K562 (cell line): ENCODE data around the gene TBX10. TPM values are rescaled to one million over a fixed set of nuclear protein-coding genes. Genes with fewer than 3 reads are reported as not detected.

Experiments used
- ATAC-seq: fragments of 200-7000 bp; cut with Tn5 transposase; 3 replicates; pipeline ENCODE4 v1.9.1; 2020; ENCODE audit warnings: moderate library complexity
- BruUV-seq: library from RNA; stranded (reverse); fragments of 400-500 nt; replicated peaks from 2 replicates; lab custom pipeline; 2021; lab: Mats Ljungman, UMichigan
- CTCF ChIA-PET: fragments of 300-600 bp; formaldehyde crosslinking; extraction: SDS; loops from one replicate; lab custom pipeline; 2021; ENCODE audit warnings: low intra/inter-chr PET ratio; lab: Yijun Ruan, JAX
- POLR2A ChIA-PET: fragments of 300-600, 350-650 bp; sonication (Branson Sonifier 250); formaldehyde crosslinking; extraction: SDS; loops from one replicate; lab custom pipeline; 2021; ENCODE audit warnings: antibody characterized with exemption, inconsistent platforms; lab: Yijun Ruan, JAX
- DNase-seq, 4 experiments: peaks; one replicate each; pipeline versions ENCODE4 v3.0.0 to v3.0.0-alpha.2; 2011 to 2018; ENCODE audit warnings: low spot score in 3 of 4, mixed read lengths in 3 of 4; ENCODE audit errors: extremely low read depth in 1 of 4
- FAIRE-seq: peaks from 2 replicates; lab custom pipeline; 2011; peaks lifted over from hg19 to GRCh38; lab: Jason Lieb, UNC
- H2AFZ ChIP-seq: 2 replicates; pipeline ENCODE4 v1.6.0; 2011; ENCODE audit warnings: low read depth, low read length, control low read depth, inconsistent platforms
- H3K27ac ChIP-seq: fragments of 200-600 bp; 3 replicates; pipeline ENCODE4 v1.8.0; 2011; ENCODE audit warnings: low read depth, mild to moderate bottlenecking, control low read depth, inconsistent platforms, low read length, moderate library complexity, mixed read lengths; ENCODE audit errors: extremely low read depth
- H3K27me3 ChIP-seq, 2 experiments: fragments of 300-600 bp in 1 of 2; 2 replicates in 1 of 2; 3 replicates in 1 of 2; pipeline versions ENCODE4 v1.6.0 to v1.8.0; 2011; ENCODE audit warnings: inconsistent platforms in 2 of 2, low read length in 2 of 2, mild to moderate bottlenecking in 1 of 2, mixed read lengths in 1 of 2, moderate library complexity in 1 of 2; ENCODE audit not compliant: control insufficient read depth in 2 of 2, insufficient read depth in 2 of 2
- H3K36me3 ChIP-seq: fragments of 300-600 bp; 3 replicates; pipeline ENCODE4 v1.8.0; 2011; ENCODE audit warnings: mild to moderate bottlenecking, low read length, inconsistent platforms; ENCODE audit not compliant: control insufficient read depth, insufficient read depth
- H3K4me1 ChIP-seq, 2 experiments: fragments of 200-600 bp in 1 of 2; replicated peaks in 1 of 2; 2 replicates in 1 of 2; 3 replicates in 1 of 2; pipeline versions ENCODE4 v1.5.1 to v1.8.0; 2011; ENCODE audit warnings: inconsistent platforms in 2 of 2, low read length in 2 of 2, mild to moderate bottlenecking in 1 of 2, mixed read lengths in 1 of 2, moderate library complexity in 1 of 2; ENCODE audit not compliant: control insufficient read depth in 2 of 2, insufficient read depth in 2 of 2
- H3K4me2 ChIP-seq: 2 replicates; pipeline ENCODE4 v1.6.1; 2011; ENCODE audit warnings: low read length, control low read depth, inconsistent platforms, mixed read lengths; ENCODE audit not compliant: insufficient read depth
- H3K4me3 ChIP-seq: fragments of 200-600 bp; sonication (generic), shearing (Covaris generic); 2 replicates; pipeline ENCODE4 v1.5.1; 2016; ENCODE audit warnings: control low read depth, inconsistent platforms
- H3K79me2 ChIP-seq: fragments of 200-600 bp; 3 replicates; pipeline ENCODE4 v1.8.0; 2011; ENCODE audit warnings: low read length, inconsistent platforms; ENCODE audit not compliant: control insufficient read depth, insufficient read depth
- H3K9ac ChIP-seq, 2 experiments: 2 replicates each; pipeline versions ENCODE4 v1.6.0 to v1.6.1; 2011; ENCODE audit warnings: low read depth in 2 of 2, low read length in 2 of 2, control low read depth in 1 of 2, inconsistent platforms in 1 of 2, mild to moderate bottlenecking in 1 of 2, mixed read lengths in 1 of 2; ENCODE audit not compliant: insufficient read depth in 1 of 2
- H3K9me1 ChIP-seq: one replicate; pipeline ENCODE4 v1.6.0; 2011; ENCODE audit warnings: inconsistent platforms, mild to moderate bottlenecking, low read length, moderate library complexity; ENCODE audit not compliant: control insufficient read depth, insufficient read depth
- H3K9me3 ChIP-seq: replicated peaks from 2 replicates; pipeline ENCODE4 v1.5.1; 2011; ENCODE audit warnings: low read depth, low read length, inconsistent platforms; ENCODE audit not compliant: control insufficient read depth, insufficient read depth
- H4K20me1 ChIP-seq: replicated peaks from 2 replicates; pipeline ENCODE4 v1.6.1; 2011; ENCODE audit warnings: low read length, inconsistent platforms, mixed read lengths; ENCODE audit not compliant: control insufficient read depth, insufficient read depth
- CBFA2T2 ChIP-seq: fragments of 450-650 bp; conservative IDR thresholded peaks from 2 replicates; pipeline ENCODE4 v1.6.1; 2017; ENCODE audit warnings: mild to moderate bottlenecking
- CBFA2T3 ChIP-seq: fragments of 450-650 bp; IDR thresholded peaks from 2 replicates; pipeline ENCODE4 v1.6.1; 2017
- NCOA4 ChIP-seq: fragments of 450-650 bp; IDR thresholded peaks from 2 replicates; pipeline ENCODE4 v1.6.1; 2018; ENCODE audit warnings: mild to moderate bottlenecking; ENCODE audit not compliant: partially characterized antibody
- PBX2 ChIP-seq, 2 experiments: IDR thresholded peaks in 1 of 2; conservative IDR thresholded peaks in 1 of 2; 2 replicates each; pipeline ENCODE4 v1.6.1; 2016; ENCODE audit warnings: low read depth in 2 of 2, mild to moderate bottlenecking in 1 of 2, missing compliant biosample characterization in 1 of 2, missing genetic modification characterization in 1 of 2, moderate library complexity in 1 of 2
- POLR2G ChIP-seq: fragments of 200-400 bp; formaldehyde crosslinking; IDR thresholded peaks from 2 replicates; pipeline ENCODE4 v1.6.1; 2017; ENCODE audit warnings: low read depth, mild to moderate bottlenecking, antibody characterized with exemption, low read length, moderate library complexity
- RBFOX2 ChIP-seq: fragments of 200-400 bp; formaldehyde crosslinking; IDR thresholded peaks from 2 replicates; pipeline ENCODE4 v1.6.1; 2017; ENCODE audit warnings: low read depth, mild to moderate bottlenecking, low read length, moderate library complexity
- SMC3 ChIP-seq: conservative IDR thresholded peaks from 2 replicates; pipeline ENCODE4 v1.6.1; 2011; ENCODE audit warnings: low read depth, low read length, improper control_type of control experiment; ENCODE audit not compliant: insufficient read depth
- TCF7 ChIP-seq: sonication (generic); IDR thresholded peaks from 2 replicates; pipeline ENCODE4 v1.6.1; 2016; ENCODE audit warnings: antibody characterized with exemption, borderline replicate concordance
- ZBTB33 ChIP-seq: sonication (generic); formaldehyde crosslinking; IDR thresholded peaks from 2 replicates; pipeline ENCODE4 v1.8.1; 2023; ENCODE audit warnings: mild to moderate bottlenecking, missing genetic modification reagents
- ZNF584 ChIP-seq: fragments of 200-800 bp; sonication (Bioruptor generic); IDR thresholded peaks from 2 replicates; pipeline ENCODE4 v1.6.1; 2016; ENCODE audit warnings: low read depth, mild to moderate bottlenecking, missing genetic modification characterization, missing compliant biosample characterization
- WGBS: fragments of 100-300 bp; shearing (Covaris generic); methylation state at CpG from one replicate; pipeline ENCODE4 v1.1.6; 2016; ENCODE audit warnings: low coverage, mixed read lengths; ENCODE audit not compliant: insufficient coverage; ENCODE audit errors: missing lambda C conversion rate; 5-methylcytosine and 5-hydroxymethylcytosine counted together
- in situ Hi-C: fragments of 300-500 bp; cut with MboI; formaldehyde crosslinking; loops from 4 replicates; pipeline ENCODE4 v1.15.0; 2018; ENCODE audit warnings: inconsistent platforms, mixed read lengths
- intact Hi-C: fragments of 100-400 bp; cut with micrococcal nuclease; formaldehyde crosslinking; loops from 2 replicates; pipeline ENCODE4 v1.14.2; 2022
- polyA plus RNA-seq, 8 experiments: library from polyadenylated mRNA; depleted of rRNA in 4 of 8; stranded (reverse) in 5 of 8; unstranded in 3 of 8; fragments of >200 nt; fragmentation: Nextera tagmentation in 2 of 8; fragmentation: Illumina TruSeq in 1 of 8; extraction: Ambion mirVana in 2 of 8; extraction: Trizol in 1 of 8; gene quantifications; 2 replicates each; pipeline versions ENCODE4 v1.2.1 to v1.2.3, GENCODE V29; 2011 to 2014; ENCODE audit warnings: inconsistent platforms in 1 of 8, missing spikeins in 1 of 8
- total RNA-seq, 7 experiments: library from RNA; depleted of rRNA in 6 of 7; stranded (reverse); fragments of >200 nt in 6 of 7; fragmentation: Illumina TruSeq in 2 of 7; extraction: Trizol in 2 of 7; gene quantifications; 2 replicates each; pipeline versions ENCODE4 v1.2.1 to v1.2.3, GENCODE V29; 2011 to 2021; ENCODE audit warnings: low replicate concordance in 1 of 7

The TBX10 gene
- total and polyA plus RNA-seq, 9 of the 15 experiments (the other 6 are each of a cell fraction or from before 2014, with no cell fraction given): not detected

- ChIA-PET CTCF (no interaction called here), POLR2A (interaction anchor here (1.7 kb wide), 1 partner anchor 25 kb away, joined by 6 read pairs; the partner anchor contains the start of gene GSTP1)
- Histone ChIP-seq H3K36me3 (peaks cover 62% of the 10 kb centered on the region), H3K27me3 (no peaks in the 10 kb centered on the region), H2AFZ (no peak overlapping the region), H3K9me3 (no peaks in the 10 kb centered on the region), H4K20me1 (no peaks in the 10 kb centered on the region; the same call in 1 of the 2 replicates), H3K9me1 (no peaks in the 10 kb centered on the region), H3K27ac (no peak overlapping the region; the same call in 2 of the 3 replicates), H3K4me3 (no peak overlapping the region), H3K4me1 (peaks cover 26 to 85% of the 10 kb centered on the region in 2 experiments), H3K79me2 (peaks cover 36% of the 10 kb centered on the region), H3K4me2 (no peak overlapping the region), H3K9ac (peak overlapping the region in 1 of 2 experiments; percentile 55; a peak in 1 of 4 replicates)
- in situ Hi-C loops: no loop called here
- FAIRE-seq: no peak
- intact Hi-C loops: loop anchor here (5.0 kb wide), 1 partner anchor 37 kb away; no protein-coding TSS in a partner anchor
- WGBS: 95% methylated on average over 8 of the region's 10 CpGs
- TF ChIP-seq ZNF584 (CRISPR knock-in tag) (no peak), RBFOX2 (peak; percentile 47; the same call in 1 of the 2 replicates), POLR2G (peak; percentile 38; the same call in 1 of the 2 replicates)
- DNase-seq: no peak
- BruUV-seq: no TSS peak
- ATAC-seq: no peak
Measured at GRCh38 chr11:67609316-67609715, 30.2 kb downstream of the TBX10 start.

- ChIA-PET POLR2A (interaction anchor here (1.7 kb wide), 1 partner anchor 24 kb away, joined by 6 read pairs; the partner anchor contains the start of gene GSTP1), CTCF (interaction anchor here (0.6 to 1.2 kb wide), 3 partner anchors 30 to 38 kb away, joined by 3 read pairs; no protein-coding TSS in a partner anchor)
- H3K9me3 ChIP-seq: no peaks in the 10 kb centered on the region
- peaks cover 60% of the 10 kb centered on the region for H3K36me3 ChIP-seq
- H3K79me2 ChIP-seq: peaks cover 36% of the 10 kb centered on the region
- no peaks in the 10 kb centered on the region for H3K9me1 ChIP-seq
- FAIRE-seq: no peak
- intact Hi-C loops (loop anchor here (5.0 kb wide), 1 partner anchor 36 kb away; no protein-coding TSS in a partner anchor), in situ Hi-C loops (no loop called here)
- no peaks in the 10 kb centered on the region; the same call in 1 of the 2 replicates for H4K20me1 ChIP-seq
- no peaks in the 10 kb centered on the region for H3K27me3 ChIP-seq
- 90% methylated on average over 7 of the region's 8 CpGs for WGBS
- H3K27ac ChIP-seq: no peak overlapping the region
- DNase-seq: no peak
- peak overlapping the region in 1 of 2 experiments; percentile 79; a peak in 2 of 4 replicates for H3K9ac ChIP-seq
- H3K4me1 ChIP-seq: peaks cover 23 to 79% of the 10 kb centered on the region in 2 experiments
- no peak overlapping the region for H3K4me3 ChIP-seq
- no peak for ATAC-seq
- no peak overlapping the region for H3K4me2 ChIP-seq
- H2AFZ ChIP-seq: no peak overlapping the region
- no TSS peak for BruUV-seq
- TF ChIP-seq TCF7 (no peak), SMC3 (no peak), PBX2 (CRISPR knock-in tag; IDR thresholded peaks at IDR 0.05; ENCODE audit: low read depth) (no peak), PBX2 (tag; conservative IDR thresholded peaks at IDR 0.05; ENCODE audit: low read depth) (no peak), CBFA2T2 (no peak), ZBTB33 (no peak), NCOA4 (no peak), CBFA2T3 (no peak)
Measured at GRCh38 chr11:67608486-67608885, 31.1 kb downstream of the TBX10 start.
